ENCODE measurements around the gene ANKDD1B.

DNA sequence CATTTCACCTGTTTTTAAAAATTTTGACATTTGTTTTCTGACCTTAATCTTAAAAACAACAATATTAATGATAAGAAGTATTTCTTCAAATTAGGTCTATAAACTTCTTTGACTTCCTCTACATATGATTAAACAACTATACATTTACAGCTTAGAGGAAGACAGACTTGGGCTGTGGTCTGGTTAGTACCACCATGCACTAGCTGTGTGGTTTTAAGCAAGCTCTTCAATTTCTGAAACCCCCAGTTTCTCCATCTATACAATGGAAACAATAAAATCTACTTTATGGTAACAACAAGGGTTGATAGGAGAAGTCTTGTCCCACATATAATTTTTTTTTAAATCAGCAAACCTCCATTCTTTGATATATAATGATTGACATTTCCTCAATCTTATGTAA lies 15.7 kb downstream of the ANKDD1B start:
- TF ChIP-seq CTCF (IDR thresholded peaks at IDR 0.05) (no peak), POLR2AphosphoS5 (IDR thresholded peaks at IDR 0.05) (no peak), EP300 (IDR thresholded peaks at IDR 0.05) (no peak), POLR2A (IDR thresholded peaks at IDR 0.05) (no peak)
